DMS153 treated with DMSO at 0.1 percent for 48 hours (cell line): ENCODE results near the gene OSBPL2.

Experiments used
- DNase-seq: peaks from one replicate; lab custom pipeline; 2025; ENCODE audit not compliant: unreplicated experiment; lab: John Stamatoyannopoulos, UW

Gene OSBPL2

DNA sequence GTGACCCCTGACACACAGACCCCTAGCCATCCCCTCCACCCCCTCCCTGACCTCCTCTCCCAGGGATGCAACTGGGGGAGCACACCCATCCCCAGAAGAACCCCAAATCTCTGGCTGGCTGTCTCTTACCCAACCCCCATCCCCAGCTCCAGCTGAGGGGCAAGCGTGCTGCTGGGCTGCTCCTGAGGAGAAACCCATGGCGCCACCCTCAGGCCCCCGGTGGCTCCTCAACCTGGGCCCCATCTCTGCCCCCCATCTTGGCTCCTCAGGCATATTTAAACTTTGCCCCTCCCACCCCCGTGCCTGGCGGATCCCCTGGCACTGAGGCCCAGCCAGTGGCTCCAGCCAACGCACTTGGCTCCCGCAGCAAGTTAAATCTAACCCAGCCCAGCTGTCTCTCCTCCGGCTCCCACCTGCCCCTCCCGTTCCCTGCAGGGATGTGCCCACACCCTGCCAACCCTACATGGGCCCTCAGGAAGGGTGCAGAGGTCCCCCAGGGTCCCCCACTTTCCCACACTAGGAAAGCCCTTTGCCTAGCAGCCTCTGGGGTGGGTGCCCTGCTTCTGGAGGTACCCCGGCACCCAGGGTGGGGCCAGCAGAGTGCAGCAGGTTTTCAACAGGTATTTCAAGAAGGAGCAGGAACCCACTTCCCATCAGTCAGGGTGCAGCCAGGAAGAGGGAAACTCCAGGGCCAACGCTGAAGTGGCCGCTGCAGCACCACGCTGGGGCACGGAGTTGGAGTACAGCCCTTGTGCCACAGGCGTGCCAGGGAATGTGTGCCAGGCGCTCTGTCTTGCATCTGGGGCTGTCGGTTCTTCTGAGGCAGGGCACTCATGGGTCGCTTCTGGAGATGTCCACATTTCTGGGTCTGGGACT is 5.3 kb upstream of the OSBPL2 start:
- DNase-seq = no peak

DNA sequence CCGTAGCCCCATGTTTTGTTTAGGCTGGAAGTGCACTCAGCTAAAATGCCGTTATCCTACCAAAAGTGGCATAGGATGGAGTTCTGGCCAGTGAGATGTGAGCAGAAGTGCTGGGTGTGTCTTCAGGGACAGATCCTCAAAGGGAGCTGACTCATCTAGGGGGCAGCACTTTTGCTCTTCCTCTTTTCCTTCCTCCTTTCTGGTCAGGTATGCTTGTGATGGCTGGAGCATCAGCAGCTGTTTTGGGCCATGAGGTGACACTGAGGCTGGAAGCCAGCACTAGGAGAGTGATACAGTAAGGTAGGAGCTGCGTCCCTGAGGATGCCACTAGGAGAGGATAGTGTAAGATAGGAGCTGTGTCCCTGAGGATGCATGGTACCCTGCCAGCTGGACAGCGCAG is 4.6 kb upstream of the OSBPL2 start:
- DNase-seq = no peak

DNA sequence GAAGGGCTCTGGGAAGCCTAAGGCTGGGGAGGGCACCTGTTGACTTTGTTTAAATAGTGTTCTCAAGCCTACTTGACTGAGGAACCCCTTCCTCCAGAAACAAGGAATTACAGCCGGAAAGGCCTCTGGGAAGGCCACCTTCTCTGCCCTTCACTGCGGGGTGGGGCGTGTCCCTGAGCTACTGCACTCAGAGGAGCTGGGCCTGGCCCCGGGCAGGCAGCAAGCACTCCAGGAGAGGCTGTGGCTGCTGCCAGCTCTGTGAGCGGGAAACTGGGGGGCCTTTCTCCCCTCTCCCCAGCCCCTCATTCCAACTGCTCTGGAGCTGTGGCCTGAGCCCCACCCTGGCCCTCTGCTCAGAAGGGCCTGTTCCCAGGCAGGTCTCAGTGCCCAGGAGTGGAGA is 4.0 kb upstream of the OSBPL2 start:
- DNase-seq = no peak

DNA sequence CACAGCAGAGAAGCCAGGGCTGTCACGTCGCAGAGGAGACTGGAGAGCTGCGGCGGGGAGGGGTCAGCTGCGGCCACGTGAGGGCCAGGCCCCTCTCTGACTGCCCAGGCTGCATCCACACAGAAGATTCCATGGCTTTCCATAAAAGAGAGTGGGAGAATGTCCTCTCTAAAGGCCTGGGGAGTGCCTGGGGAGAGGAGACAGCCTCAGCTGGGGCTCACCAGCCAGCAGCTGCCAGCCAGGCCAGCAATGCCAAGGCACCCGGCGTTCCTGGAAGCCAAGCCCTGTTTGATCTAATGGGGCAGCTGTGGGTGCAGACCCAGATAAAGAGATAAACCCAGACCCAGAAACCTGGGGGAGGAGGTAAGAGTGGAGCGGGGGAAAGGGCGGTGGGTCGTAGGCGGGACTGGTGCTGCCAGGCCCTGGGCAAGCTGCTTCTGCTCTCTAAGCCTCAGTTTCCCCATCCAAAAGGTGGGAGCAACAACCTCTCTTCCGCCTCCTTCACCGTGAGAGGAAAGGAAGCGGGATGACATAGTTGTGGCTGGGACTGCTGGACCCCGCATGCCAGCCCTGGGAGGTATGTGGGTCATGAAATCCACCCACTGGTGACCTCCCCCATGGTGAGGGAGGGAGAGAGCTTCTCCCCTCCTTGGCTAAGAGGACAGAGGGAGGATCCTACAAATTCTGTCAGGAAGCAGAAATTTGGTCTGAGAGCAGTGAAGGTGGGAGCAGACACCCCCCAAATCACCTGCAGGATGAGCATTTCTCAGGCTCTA is 3.1 kb upstream of the OSBPL2 start:
- DNase-seq = no peak

DNA sequence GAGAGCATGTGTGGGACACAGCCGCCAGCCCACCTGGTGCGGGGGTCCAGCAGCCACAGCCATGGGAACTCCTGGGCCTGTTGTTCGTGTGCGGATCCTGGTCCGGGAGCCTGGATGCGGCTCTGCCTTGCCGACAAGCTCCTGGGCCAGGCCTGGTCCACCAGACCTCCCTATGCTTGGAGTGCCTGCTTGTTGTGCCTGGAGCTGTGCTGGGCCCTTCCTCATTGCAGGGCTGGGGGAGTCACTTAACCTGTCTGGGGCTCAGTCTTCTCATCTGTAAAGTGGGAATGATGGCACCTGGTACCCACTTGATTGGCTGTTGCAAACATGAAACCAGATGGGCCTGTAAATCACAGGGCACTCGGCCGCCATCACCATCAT is 2.6 kb upstream of the OSBPL2 start:
- DNase-seq = no peak

DNA sequence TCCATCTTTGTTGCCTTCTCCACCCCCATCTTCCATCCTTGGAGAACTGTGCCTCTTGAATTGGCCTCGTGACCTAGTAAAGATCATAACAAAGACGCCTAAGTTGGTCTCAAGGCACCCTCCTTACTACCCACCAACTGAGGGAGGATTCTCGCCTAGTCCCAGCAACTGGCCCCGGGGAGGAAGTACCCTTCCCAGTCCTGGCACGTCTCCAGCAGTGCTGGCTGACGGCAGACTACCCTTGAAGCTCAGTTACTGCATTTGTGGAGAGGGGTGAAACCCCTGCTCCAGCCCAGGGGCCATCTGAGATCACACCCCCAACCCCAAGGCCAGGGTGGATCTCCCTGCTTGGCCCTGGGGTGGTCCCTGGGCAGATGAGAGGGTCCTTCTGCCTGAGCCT is 2.1 kb upstream of the OSBPL2 start:
- DNase-seq = no peak

DNA sequence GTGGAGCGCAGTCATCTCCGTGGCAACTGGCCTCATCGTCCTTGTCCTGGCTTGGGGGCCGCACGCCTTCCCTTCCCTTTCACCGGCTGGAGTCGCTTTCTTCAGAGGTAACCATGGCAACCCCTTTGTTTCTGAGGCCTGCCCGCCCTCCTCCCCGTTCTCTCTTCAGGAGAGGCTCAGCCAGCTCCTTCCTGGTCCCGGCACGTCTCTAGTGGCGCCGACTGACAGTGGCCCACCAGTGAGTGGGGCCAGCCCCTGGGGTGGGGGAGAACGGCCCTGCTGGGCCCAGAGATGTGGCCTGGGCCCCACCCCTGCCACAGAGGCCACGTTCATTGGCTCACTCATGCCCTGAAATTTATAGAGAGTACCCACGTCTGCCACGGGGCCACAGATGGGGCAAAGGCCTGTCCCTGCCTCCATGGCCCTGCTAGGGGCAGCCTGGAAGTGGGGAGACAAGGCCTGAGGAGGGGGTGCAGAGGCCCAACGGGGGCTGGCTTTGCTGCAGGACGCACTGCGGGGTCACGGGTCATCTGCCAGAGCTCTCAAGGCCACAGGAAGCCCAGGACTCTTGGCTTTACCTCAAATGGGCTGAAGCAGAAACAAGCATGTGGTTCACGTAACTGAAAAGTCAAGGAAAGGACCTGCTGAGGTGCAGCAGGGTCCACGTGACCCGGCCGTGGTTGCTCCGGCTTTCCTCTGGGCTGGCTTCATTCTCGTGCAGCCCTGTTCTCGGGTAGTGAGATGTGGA is 1.4 kb upstream of the OSBPL2 start:
- DNase-seq = no peak

DNA sequence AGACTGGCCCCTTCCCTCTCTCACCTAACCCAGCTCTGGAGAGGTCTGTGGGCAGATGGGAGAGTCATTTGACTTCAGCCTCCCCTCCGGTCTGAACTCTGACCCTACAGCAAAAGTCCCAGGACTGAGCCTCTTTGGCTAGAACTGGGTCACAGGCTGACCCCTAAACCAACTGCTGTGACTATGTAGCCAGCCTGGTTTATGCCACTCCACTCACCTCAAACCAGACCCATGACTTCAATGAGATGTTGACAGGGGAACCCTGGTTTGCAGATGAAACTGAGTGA is 864 bp upstream of the OSBPL2 start:
- DNase-seq = no peak

DNA sequence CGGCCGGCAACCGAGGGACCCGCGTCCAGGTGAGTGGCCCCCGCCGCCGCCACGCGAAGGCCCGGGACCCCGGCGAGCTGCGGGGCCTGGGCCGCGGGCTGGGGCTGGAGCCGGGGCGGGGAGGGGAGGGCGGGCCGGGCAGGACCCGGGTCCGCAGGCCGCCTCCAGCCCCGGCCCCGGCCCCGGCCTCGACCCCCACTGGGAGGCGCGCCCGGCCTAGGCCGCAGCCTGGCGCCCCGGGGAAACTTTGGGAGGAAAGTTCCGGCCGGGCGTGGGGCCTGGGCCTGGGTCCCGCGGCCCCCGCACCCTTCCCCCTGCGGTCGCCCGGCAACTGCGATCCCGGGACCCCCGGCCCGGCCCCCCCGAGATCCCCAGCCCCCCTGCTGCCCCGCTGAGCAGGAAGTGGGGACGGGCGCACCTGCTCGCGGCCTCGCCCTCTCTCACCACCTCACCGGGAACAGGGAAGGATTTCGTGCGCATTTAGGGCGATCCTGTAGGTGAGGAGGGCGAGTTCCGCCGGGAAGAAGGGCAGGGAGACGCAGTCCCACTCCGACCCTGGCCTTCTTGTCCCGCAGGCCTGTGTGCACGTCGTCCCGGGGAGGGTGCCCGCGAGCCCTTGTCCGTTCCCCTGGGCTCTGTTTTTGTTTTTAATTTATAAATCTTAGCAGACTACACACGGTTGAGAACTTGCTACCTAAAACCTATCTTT is 402 bp downstream of the OSBPL2 start:
- DNase-seq = no peak

DNA sequence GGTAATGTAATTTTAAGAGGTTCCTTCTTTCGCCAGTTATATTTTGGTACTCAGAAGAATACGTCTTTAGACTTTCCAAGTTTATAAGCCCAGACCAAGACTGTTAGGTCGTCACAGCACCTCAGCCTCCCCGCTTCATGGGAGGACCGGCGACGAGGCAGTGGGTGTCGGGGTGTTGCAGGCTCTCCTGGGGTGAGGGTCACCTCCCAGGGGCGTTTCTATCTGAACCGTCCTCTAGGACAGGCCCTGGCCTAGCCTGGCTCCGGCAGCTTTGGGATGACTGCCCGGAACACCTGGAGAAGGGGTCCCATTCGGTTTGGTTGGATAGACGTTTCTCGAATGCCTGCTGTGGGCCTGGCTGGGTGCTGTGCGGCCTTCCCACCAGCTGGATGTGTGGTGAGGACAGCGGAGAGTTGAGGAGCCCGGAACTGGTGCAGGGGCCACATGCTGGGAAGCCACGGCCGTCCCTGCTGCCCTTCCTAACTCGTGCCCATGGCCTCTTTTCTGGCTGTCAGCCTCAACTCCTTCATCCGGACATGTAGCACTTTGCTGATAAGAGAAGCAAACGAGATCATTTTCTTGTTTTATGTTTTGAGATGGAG is 1.1 kb downstream of the OSBPL2 start:
- no peak for DNase-seq

DNA sequence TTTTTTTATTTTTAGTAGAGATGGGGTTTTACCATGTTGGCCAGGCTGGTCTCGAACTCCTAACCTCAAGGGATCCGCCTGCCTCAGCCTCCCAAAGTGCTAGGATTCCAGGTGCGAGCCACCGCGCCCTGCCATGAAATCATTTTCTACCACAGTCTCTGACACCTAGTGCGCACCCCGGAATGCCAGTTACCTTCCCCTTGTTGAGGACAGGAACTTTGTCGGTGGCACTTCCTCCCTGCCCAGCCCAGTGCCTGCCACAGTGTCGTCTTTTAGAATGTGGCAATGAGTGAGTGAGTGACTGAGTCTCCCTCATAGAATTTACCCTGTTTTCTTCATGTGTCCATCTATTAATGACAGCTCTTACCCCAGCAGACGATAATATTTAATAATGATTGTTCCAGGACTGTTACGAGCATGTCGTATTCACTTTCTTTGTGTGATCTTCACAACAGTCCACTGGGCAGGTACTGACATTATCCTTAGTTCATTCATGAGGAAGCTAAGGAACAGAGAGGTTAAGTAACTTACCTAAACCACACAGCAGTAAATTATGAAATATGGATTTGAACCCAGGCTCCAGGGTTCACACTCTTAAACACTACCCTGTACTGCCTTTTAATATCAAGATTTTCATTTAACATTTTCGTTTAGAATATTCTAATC is 1.8 kb downstream of the OSBPL2 start:
- no peak for DNase-seq

DNA sequence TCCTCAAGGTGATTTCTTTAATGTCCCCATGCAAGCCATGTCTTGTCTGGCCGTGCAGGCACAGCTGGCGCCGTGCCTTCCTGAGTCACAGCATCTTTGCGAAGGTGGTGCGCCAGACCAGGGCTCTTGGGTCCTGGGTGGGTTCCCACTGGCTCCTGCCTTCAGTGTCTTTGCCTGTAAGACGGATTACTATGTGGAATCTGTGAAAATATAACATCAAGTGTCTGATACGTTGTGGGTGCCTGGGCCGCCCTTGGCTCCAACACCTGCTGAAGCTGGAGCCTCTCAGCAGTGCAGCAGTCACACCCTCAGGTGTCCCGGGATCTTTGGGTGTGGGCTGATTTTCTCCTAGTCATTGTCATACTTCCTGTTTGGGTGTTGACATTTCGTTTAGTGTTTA is 3.2 kb downstream of the OSBPL2 start:
- no peak for DNase-seq

DNA sequence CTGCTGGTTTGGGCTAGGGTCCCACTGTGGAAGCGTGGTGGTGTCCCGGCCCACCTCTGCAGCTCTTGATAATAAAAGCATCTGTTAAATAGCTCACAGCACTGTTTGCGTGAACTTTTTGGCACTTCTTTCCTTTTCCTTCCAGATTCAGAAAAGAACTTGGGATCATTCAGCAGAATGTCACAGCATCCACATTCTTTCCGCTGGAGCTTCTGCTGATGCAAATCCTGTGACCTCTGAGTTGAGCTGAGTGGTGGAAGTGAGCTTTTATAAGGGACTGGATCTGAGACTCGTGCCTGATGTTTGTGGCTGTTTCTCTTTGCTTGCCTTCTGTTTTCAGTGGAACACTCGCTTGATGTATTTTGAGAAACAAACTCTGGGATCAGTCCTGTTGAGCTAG is 3.9 kb downstream of the OSBPL2 start:
- DNase-seq = no peak

DNA sequence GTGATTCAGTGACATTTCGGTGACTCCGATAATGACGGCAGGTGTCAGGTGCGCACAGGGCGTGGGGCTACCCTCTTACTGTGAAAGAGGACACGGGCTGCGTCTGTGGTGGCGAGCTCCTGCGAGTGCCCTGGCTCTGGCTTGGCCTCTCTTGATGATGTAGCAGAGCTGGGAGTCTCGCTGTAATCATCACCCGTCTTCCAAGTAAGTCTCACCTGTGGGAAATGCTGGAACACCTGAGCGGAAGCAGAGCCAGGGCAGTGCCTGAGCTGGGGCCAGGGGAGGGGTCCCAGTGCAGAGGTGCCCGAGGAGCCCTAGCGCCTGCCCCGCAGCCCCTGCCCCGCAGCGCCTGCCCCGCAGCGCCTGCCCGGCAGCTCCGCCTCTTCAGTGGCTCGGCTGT is 4.8 kb downstream of the OSBPL2 start:
- DNase-seq = no peak

DNA sequence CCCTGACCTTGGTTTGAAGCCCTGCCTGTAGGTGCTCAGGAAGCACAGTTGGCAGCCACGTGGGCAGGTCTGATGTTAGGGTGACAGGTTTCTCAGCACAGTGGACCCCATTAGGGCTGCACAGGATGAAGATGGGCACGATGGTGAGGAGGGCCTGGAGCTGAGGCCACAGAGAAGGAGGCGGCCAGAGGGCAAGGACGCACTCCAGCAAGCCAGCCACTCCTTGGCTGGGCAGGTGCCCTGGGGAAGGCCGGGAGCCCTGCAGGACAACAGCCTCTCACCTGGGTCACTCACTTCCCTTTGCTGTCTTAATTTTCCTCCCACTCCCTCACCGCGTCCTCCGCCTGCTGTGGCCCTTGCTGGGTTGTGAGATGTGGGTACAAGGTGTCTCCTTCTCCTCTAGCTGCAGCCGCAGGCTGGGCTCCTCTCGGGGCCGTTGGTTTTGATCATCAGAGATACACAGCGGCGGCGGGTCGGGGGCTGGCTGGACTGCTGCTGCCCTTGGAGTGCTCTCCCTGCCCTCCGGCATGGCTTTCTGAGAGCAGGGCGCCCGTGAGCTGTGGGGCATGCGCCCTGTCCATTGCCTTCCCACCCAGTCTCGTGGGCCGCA is 5.7 kb downstream of the OSBPL2 start:
- DNase-seq = no peak

DNA sequence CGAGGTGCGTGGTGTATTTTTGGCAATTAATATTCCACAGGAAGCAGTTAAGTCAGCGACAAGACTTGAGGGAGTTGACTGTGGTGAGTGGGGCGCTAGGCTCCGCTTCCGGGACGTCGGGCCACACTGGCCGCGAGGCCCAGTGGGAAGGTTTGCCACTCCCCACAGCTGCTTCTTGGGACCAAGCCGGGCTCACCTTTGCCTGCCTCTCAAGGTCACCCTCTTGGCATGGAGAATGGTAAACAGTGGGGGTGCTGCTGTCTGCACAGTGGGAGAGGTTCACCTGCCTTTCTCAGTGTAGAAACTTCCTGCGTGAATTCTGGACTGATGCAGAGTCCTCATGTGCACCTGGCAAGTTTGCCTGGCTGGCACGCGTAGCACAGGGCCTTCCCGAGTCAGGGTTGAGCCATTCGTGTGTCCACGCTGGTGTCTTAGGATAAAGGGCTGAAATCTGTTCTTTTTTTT is 6.4 kb downstream of the OSBPL2 start:
- no peak for DNase-seq

DNA sequence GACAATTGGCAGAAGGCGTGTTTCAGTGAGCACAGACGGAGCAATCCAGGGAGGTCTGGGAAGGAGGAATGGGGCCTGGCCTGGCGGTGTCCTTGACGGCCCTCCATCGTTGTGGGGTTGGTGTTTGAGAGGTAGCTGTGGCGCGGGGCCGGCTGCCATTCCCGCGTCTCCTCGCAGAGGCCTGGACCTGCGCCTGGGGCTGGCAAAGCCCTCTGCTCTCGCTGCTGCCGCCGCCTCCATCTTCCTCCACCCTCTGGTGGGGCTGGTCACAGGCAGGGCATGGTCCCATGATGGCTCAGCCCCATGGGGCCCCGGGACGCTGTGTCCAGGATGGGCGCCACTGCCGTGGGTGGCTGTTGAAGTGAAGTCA is 7.6 kb downstream of the OSBPL2 start:
- no peak for DNase-seq

DNA sequence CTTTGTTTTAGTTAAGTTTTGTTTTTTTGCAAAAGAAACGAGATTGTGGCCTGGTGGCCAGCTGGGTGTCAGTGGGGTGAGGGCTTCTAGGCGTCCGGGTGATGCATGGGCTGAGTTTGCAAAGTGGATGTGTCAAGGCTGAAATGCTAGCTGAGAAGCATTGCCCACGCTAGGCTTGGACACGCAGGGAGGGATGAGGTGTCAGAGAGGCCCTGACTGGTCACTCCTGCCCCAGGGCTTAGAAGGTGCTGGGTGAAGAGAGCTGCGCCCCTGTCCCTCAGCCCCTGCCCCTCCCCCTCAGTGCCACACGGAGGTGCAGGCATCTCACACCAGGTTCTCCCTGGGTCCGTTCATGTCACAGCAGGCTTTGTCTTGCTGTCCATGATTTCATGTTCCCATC is 8.1 kb downstream of the OSBPL2 start:
- no peak for DNase-seq

DNA sequence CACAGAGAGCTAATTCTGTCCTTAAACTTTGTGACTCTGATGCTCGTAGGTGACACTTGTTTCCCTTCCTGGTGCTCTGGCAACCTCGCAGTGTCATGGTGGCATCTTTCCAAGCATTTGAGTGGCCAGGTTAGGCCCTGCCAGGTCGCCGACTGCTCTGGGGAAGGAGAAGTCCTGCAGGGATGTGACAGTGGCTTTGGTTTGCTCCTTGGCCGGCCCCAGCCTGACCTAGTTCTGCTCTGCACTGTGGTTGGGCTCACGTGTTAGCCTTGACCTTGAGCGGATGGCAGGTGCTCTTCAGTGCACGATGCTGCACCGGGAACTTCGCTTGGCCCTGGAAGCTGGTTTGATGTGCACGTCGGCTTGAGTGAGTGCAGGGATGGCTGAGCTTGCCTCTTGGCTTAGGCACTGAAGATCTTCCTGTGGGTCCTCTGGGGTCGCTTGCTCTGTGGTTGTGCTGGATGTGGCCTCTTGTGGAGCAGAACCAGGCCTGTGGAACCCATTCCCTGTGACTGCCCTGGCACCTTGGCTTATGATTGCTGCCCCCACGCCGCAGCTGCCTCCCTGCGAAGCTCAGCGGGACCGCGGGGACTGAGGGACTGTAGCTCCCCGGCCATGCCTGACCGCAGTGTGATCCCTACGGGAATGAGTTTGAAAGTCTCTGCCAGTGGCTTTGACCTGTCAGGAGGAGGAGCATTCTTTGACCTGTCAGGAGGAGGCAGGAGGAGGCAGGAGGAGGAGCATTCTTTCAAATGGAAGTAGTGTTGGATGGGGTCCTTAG is 8.7 kb downstream of the OSBPL2 start:
- no peak for DNase-seq
